Fibroblast of skin of abdomen (primary cell): ENCODE measurements around the gene STOX1.
"Not testable (repeated sequence)": the region's sequence is repeated elsewhere in the genome, so short reads cannot be mapped to it uniquely, and the experiment has no call there.

Source experiments
- DNase-seq: peaks from one replicate; pipeline ENCODE4 v3.0.0-alpha.2; 2013

The STOX1 gene

DNA sequence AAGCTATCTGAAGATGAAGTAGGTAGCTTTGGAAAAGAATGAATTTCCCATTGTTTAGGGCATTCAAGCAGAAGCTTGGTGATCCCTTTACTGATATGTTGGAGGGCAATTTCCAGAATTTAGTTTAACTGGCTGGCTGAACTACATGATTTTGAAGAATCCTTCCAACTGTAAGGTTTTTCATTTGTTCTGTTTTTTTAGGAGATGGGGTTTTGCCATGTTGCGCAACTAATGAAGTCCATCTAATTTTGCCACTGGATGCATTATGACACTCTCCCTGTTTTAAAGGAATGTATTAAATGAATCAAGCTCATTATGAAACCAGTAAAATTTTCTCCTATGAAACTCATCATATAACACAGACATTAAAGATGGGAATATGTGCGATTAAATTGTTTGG lies 67.7 kb downstream of the STOX1 start:
- no peak for DNase-seq

DNA sequence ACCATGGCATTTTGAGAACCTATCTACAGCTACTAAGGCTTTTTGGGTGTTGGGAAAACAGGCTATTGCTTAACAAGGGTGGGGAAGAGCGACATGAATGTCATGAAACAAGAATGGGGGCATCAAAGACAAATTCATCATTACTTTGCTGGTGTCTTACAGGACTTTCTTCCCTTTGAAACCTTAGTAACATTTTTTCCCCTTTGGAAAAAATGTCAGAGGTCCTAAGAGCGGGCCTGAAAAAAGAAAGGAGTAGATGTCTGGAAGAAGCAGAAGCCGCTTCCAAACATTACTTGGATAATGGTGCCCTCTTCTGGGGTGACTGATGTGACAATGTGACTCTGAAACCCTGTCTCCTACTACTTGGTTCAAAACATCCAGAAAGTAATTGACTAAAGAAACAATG lies 70.0 kb downstream of the STOX1 start:
- peak; percentile 71 for DNase-seq

DNA sequence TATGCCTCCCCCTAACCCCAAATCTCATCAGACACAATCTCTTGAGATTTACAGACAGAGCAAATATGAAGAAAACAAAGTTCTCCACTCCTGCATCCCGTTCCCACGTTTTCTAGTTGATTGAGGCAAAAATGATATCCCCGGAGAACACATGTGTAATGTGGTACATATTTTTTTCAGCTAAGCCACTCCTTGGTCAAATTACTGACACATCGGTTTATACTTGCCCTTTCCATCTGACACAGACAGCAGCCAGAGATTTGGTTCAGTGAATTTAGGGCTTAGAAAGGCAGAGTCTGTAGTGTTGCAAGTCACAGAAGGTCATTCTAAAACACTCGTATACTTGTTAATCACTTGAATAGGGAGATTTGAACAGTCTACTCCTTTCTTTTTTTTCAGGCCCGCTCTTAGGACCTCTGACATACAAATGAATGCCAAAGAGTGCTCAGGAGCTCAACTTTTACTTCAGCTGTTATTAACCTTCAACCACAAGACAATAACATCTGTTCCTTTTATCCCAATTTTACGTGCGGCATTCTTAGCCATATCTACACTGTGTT lies 71.9 kb downstream of the STOX1 start:
- no peak for DNase-seq

- no peak for DNase-seq
Measured at GRCh38 chr10:68900427-68901104, 73.2 kb downstream of the STOX1 start.

- peak; percentile 99 for DNase-seq
Measured at GRCh38 chr10:68901105-68901927, 74.0 kb downstream of the STOX1 start, which contains the start of gene DDX50. TSS of gene DDX50 (plus strand) at chr10:68901315. CDS start at chr10:68901385, 70 bp downstream.

DNA sequence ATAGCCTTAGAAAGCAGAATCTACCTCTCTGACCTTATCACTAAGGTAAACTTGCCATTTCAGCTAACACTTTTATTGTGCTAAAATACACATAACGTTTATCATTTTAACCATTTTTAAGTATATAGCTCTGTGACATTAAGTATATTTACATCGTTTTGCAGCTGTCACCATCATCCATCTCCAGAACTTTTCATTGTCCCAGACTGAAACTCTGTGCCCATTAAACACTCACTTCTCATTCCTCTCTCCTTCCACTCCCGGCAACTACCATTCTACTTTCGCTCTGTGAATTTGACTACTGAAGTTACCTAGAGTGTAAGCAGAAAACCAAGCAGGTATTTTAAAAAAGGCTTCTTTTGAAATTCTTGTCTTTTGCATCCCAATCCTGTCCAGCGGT lies 75.1 kb downstream of the STOX1 start:
- no peak for DNase-seq

DNA sequence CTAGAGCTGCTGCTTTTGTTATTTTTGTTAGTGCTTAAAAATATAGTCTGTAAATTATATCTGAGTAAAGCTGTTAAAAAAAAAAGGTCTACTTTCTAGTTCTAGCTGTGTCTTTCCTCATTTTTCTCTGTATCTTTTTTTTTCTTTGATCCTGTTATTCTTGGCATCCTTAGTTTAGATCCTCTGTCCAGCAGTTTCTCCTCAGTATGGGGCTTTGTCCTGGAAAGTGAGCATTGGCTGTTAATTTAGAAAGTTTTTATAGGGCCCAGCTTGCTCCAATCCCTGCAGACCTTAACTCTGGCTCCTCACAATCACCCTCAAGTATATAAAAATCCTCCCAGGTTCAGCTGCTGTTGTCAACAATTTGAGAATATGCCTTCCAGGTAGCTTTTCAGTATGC lies 97.3 kb downstream of the STOX1 start:
- no peak for DNase-seq

- DNase-seq = no peak
Measured at GRCh38 chr10:68925489-68925888, 98.2 kb downstream of the STOX1 start.

GRCh38 chr10:68929157-68929556 lies 101.8 kb downstream of the STOX1 start:
- not testable (repeated sequence) for DNase-seq

DNA sequence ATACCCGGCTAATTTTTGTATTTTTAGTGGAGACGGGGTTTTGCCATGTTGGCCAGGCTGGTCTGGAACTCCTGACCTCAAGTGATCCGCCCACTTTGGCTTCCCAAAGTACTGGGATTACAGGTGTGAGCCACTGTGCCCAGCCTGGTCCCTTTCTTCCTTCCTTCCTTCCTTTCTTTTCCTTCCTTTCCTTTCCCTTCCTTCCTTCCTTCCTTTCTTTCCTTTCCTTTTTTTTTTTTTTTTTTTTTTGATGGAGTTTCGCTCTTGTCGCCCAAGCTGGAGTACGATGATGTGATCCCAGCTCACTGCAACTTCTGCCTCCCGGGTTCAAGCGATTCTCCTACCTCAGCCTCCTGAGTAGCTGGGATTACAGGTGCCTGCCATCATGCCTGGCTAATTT lies 102.6 kb downstream of the STOX1 start:
- not testable (repeated sequence) for DNase-seq

- DNase-seq = not testable (repeated sequence)
Measured at GRCh38 chr10:68932860-68933259, 105.5 kb downstream of the STOX1 start.

DNA sequence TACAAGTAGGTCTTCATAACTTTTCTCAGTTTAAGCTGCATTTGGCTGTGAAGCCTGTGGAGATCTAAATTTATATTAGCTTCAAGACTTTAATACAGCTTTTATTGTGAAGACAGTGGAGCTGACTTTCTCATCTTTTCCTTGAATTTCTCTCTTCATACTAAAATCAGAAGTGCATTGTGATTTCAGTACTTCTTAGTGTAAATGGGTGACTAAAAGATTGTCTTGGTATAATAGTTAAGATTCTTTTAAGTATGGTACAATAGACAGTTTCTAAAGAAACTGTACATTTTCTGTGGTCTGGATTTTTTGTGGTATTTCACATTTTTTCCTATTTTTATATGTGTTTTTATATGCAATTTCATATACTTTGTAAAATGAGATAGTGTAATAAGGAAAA lies 107.7 kb downstream of the STOX1 start:
- no peak for DNase-seq

- DNase-seq = no peak
Measured at GRCh38 chr10:68938117-68938516, 110.8 kb downstream of the STOX1 start.

GRCh38 chr10:68938884-68939283 lies 111.6 kb downstream of the STOX1 start:
- DNase-seq = no peak

GRCh38 chr10:68940917-68941316 lies 113.6 kb downstream of the STOX1 start:
- DNase-seq = not testable (repeated sequence)
